ENCODE data around the gene CCL17.
"Not testable (repeated sequence)": the region's sequence is repeated elsewhere in the genome, so short reads cannot be mapped to it uniquely, and the experiment has no call there.

- TF ChIP-seq CTCF (IDR thresholded peaks at IDR 0.05; ENCODE audit: low read depth, low read length, poor library complexity, severe bottlenecking); EZH2phosphoT487 (IDR thresholded peaks at IDR 0.05; ENCODE audit: borderline replicate concordance, low read length): not testable (repeated sequence)
Observed at GRCh38 chr16:57439947-57440346, 35.4 kb downstream of the CCL17 start.
